Caco-2 (cell line): ENCODE results near the gene BRD7. TPM values are rescaled to one million over a fixed set of nuclear protein-coding genes. Genes with fewer than 3 reads are reported as not detected.

Source experiments
- BruUV-seq: library from RNA; stranded (reverse); fragments of 400-500 nt; replicated peaks from 2 replicates; lab custom pipeline; 2021; lab: Mats Ljungman, UMichigan
- CTCF ChIA-PET: fragments of 300-600 bp; sonication (Branson Sonifier 250); formaldehyde crosslinking; loops from one replicate; lab custom pipeline; 2022; ENCODE audit warnings: antibody characterized with exemption; lab: Charles Lee
- POLR2A ChIA-PET: fragments of 300-600 bp; sonication (Branson Sonifier 250); formaldehyde crosslinking; loops from one replicate; lab custom pipeline; 2022; ENCODE audit warnings: antibody characterized with exemption; lab: Charles Lee
- DNase-seq, 2 experiments: peaks; one replicate each; pipeline versions ENCODE4 v3.0.0 to v3.0.0-alpha.2; 2020 to 2022
- H3K27me3 ChIP-seq: replicated peaks from 2 replicates; pipeline ENCODE4 v1.6.0; 2011; ENCODE audit warnings: low read length; ENCODE audit not compliant: control insufficient read depth, insufficient read depth
- H3K36me3 ChIP-seq: 2 replicates; pipeline ENCODE4 v1.5.1; 2011; ENCODE audit warnings: low read length; ENCODE audit not compliant: control insufficient read depth, insufficient read depth
- H3K4me1 ChIP-seq: fragments of 250-450 bp; sonication (Bioruptor Pico); 2 replicates; pipeline ENCODE4 v1.5.1; 2020; ENCODE audit warnings: mild to moderate bottlenecking
- H3K4me3 ChIP-seq: 2 replicates; pipeline ENCODE4 v1.5.1; 2011; ENCODE audit warnings: low read depth, mild to moderate bottlenecking, control low read depth, low read length
- H3K9me3 ChIP-seq: fragments of 250-450 bp; sonication (Bioruptor Pico); 2 replicates; pipeline ENCODE4 v1.5.1; 2020; ENCODE audit warnings: mild to moderate bottlenecking, moderate library complexity
- H3K27ac Mint-ChIP-seq: one replicate; pipeline ENCODE4 v1.8.0; 2022; ENCODE audit warnings: mixed read lengths; ENCODE audit not compliant: unreplicated experiment
- H3K27me3 Mint-ChIP-seq: one replicate; pipeline ENCODE4 v1.8.0; 2022; ENCODE audit warnings: mixed read lengths; ENCODE audit not compliant: insufficient read depth, unreplicated experiment
- H3K36me3 Mint-ChIP-seq: one replicate; pipeline ENCODE4 v1.8.0; 2022; ENCODE audit warnings: mild to moderate bottlenecking, mixed read lengths; ENCODE audit not compliant: insufficient read depth, unreplicated experiment
- H3K4me1 Mint-ChIP-seq: one replicate; pipeline ENCODE4 v1.8.0; 2022; ENCODE audit warnings: low read depth, mixed read lengths; ENCODE audit not compliant: unreplicated experiment
- H3K4me3 Mint-ChIP-seq: one replicate; pipeline ENCODE4 v1.8.0; 2022; ENCODE audit warnings: mild to moderate bottlenecking, moderate library complexity, mixed read lengths; ENCODE audit not compliant: unreplicated experiment
- H3K9me3 Mint-ChIP-seq: one replicate; pipeline ENCODE4 v1.8.0; 2022; ENCODE audit warnings: mixed read lengths; ENCODE audit not compliant: unreplicated experiment
- CTCF ChIP-seq, 2 experiments: fragments of 200-600 bp in 1 of 2; IDR thresholded peaks; 1 replicate in 1 of 2; 2 replicates in 1 of 2; pipeline versions ENCODE4 v1.5.1 to v1.8.0; 2011 to 2022; ENCODE audit warnings: antibody characterized with exemption in 1 of 2, control low read depth in 1 of 2, inconsistent platforms in 1 of 2, low read depth in 1 of 2, low read length in 1 of 2, mild to moderate bottlenecking in 1 of 2, moderate library complexity in 1 of 2; ENCODE audit not compliant: insufficient read depth in 1 of 2, severe bottlenecking in 1 of 2, unreplicated experiment in 1 of 2
- intact Hi-C: fragments of 100-400 bp; cut with micrococcal nuclease; formaldehyde crosslinking; loops from one replicate; pipeline ENCODE4 v1.10.0; 2022; ENCODE audit not compliant: unreplicated experiment
- total RNA-seq: library from RNA; stranded (reverse); gene quantifications from 2 replicates; pipeline ENCODE4 v1.2.3, GENCODE V29; 2022

Gene BRD7
- total RNA-seq, 1 experiment from 2014 or later = 170 TPM

GRCh38 chr16:50371936-50372595 lies 3.3 kb upstream of the BRD7 start:
- H3K4me1 Mint-ChIP-seq = peaks cover 18% of the 10 kb centered on the region
- Histone ChIP-seq H3K4me3 (no peak overlapping the region), H3K9me3 (no peaks in the 10 kb centered on the region), H3K36me3 (no peaks in the 10 kb centered on the region; the same call in 1 of the 2 replicates), H3K4me1 (peaks cover 17% of the 10 kb centered on the region), H3K27me3 (no peaks in the 10 kb centered on the region)
- POLR2A ChIA-PET = no interaction called here
- no peak overlapping the region for H3K27ac Mint-ChIP-seq
- TF ChIP-seq CTCF (IDR thresholded peaks at IDR 0.05; ENCODE audit: insufficient read depth in 1 of 2, low read depth in 1 of 2, low read length in 1 of 2, severe bottlenecking in 1 of 2, unreplicated experiment in 1 of 2) = peak; percentile 31 to 56
- BruUV-seq = no TSS peak
- no peaks in the 10 kb centered on the region for H3K9me3 Mint-ChIP-seq
- peak in 1 of 2 experiments; percentile 70 for DNase-seq
- H3K36me3 Mint-ChIP-seq = peaks cover 6% of the 10 kb centered on the region
- intact Hi-C loops = loop anchor here (1.0 to 5.0 kb wide), 2 partner anchors 95 to 375 kb away; no protein-coding TSS in a partner anchor
- H3K27me3 Mint-ChIP-seq = no peaks in the 10 kb centered on the region
- CTCF ChIA-PET = interaction anchor here (0.5 to 7.5 kb wide), 7 partner anchors 168 to 434 kb away, joined by 3 to 111 read pairs (median 4); no protein-coding TSS in a partner anchor
- no peak overlapping the region for H3K4me3 Mint-ChIP-seq

- no peak for DNase-seq
- Mint-ChIP-seq H3K4me3 (no peak overlapping the region), H3K36me3 (peaks cover 8% of the 10 kb centered on the region), H3K27ac (no peak overlapping the region), H3K9me3 (no peaks in the 10 kb centered on the region), H3K4me1 (peaks cover 18% of the 10 kb centered on the region), H3K27me3 (no peaks in the 10 kb centered on the region)
- H3K36me3 ChIP-seq = no peaks in the 10 kb centered on the region; the same call in 1 of the 2 replicates
- no peaks in the 10 kb centered on the region for H3K9me3 ChIP-seq
- intact Hi-C loops = loop anchor here (5.0 kb wide), 1 partner anchor 96 kb away; no protein-coding TSS in a partner anchor
- peaks cover 24% of the 10 kb centered on the region for H3K4me1 ChIP-seq
- no TSS peak for BruUV-seq
- no peak for TF ChIP-seq CTCF (IDR thresholded peaks at IDR 0.05; ENCODE audit: insufficient read depth in 1 of 2, low read depth in 1 of 2, low read length in 1 of 2, severe bottlenecking in 1 of 2, unreplicated experiment in 1 of 2)
- H3K4me3 ChIP-seq = no peak overlapping the region
- ChIA-PET CTCF (interaction anchor here (0.6 to 7.5 kb wide), 4 partner anchors 205 to 435 kb away, joined by 3 to 111 read pairs (median 15); partner anchors contain the start of gene CYLD), POLR2A (no interaction called here)
- H3K27me3 ChIP-seq = no peaks in the 10 kb centered on the region
These were observed 2.4 kb upstream of the BRD7 start for GRCh38 chr16:50371036-50371716.

GRCh38 chr16:50369133-50369804 lies 481 bp upstream of the BRD7 start:
- ChIA-PET CTCF (interaction anchor here (0.6 to 7.5 kb wide), 14 partner anchors 9 to 437 kb away, joined by 3 to 111 read pairs (median 6); no protein-coding TSS in a partner anchor), POLR2A (interaction anchor here (0.6 to 1.1 kb wide), 5 partner anchors 17 to 225 kb away, joined by 4 to 6 read pairs (median 4); no protein-coding TSS in a partner anchor)
- intact Hi-C loops = no loop called here
- Histone ChIP-seq H3K9me3 (no peaks in the 10 kb centered on the region), H3K27me3 (no peaks in the 10 kb centered on the region), H3K4me1 (peaks cover 20% of the 10 kb centered on the region), H3K4me3 (peak overlapping the region; percentile 25), H3K36me3 (no peaks in the 10 kb centered on the region; the same call in 1 of the 2 replicates)
- no peaks in the 10 kb centered on the region for H3K27me3 Mint-ChIP-seq
- peaks cover 30% of the 10 kb centered on the region for H3K4me1 Mint-ChIP-seq
- peak overlapping the region; percentile 66 for H3K27ac Mint-ChIP-seq
- no peaks in the 10 kb centered on the region for H3K9me3 Mint-ChIP-seq
- no peak for DNase-seq
- H3K36me3 Mint-ChIP-seq = peaks cover 27% of the 10 kb centered on the region
- BruUV-seq = TSS peak; percentile 97
- H3K4me3 Mint-ChIP-seq = peak overlapping the region; percentile 90
- TF ChIP-seq CTCF (IDR thresholded peaks at IDR 0.05; ENCODE audit: insufficient read depth in 1 of 2, low read depth in 1 of 2, low read length in 1 of 2, severe bottlenecking in 1 of 2, unreplicated experiment in 1 of 2) = no peak
